K562 (cell line): ENCODE measurements around the gene RAB31. TPM values are rescaled to one million over a fixed set of nuclear protein-coding genes. Genes with fewer than 3 reads are reported as not detected.

Source experiments
- ATAC-seq: fragments of 200-7000 bp; cut with Tn5 transposase; 3 replicates; pipeline ENCODE4 v1.9.1; 2020; ENCODE audit warnings: moderate library complexity
- BruUV-seq: library from RNA; stranded (reverse); fragments of 400-500 nt; replicated peaks from 2 replicates; lab custom pipeline; 2021; lab: Mats Ljungman, UMichigan
- CTCF ChIA-PET: fragments of 300-600 bp; formaldehyde crosslinking; extraction: SDS; loops from one replicate; lab custom pipeline; 2021; ENCODE audit warnings: low intra/inter-chr PET ratio; lab: Yijun Ruan, JAX
- POLR2A ChIA-PET: fragments of 300-600, 350-650 bp; sonication (Branson Sonifier 250); formaldehyde crosslinking; extraction: SDS; loops from one replicate; lab custom pipeline; 2021; ENCODE audit warnings: antibody characterized with exemption, inconsistent platforms; lab: Yijun Ruan, JAX
- DNase-seq, 4 experiments: peaks; one replicate each; pipeline versions ENCODE4 v3.0.0 to v3.0.0-alpha.2; 2011 to 2018; ENCODE audit warnings: low spot score in 3 of 4, mixed read lengths in 3 of 4; ENCODE audit errors: extremely low read depth in 1 of 4
- FAIRE-seq: peaks from 2 replicates; lab custom pipeline; 2011; peaks lifted over from hg19 to GRCh38; lab: Jason Lieb, UNC
- H2AFZ ChIP-seq: 2 replicates; pipeline ENCODE4 v1.6.0; 2011; ENCODE audit warnings: low read depth, low read length, control low read depth, inconsistent platforms
- H3K27ac ChIP-seq: fragments of 200-600 bp; 3 replicates; pipeline ENCODE4 v1.8.0; 2011; ENCODE audit warnings: low read depth, mild to moderate bottlenecking, control low read depth, inconsistent platforms, low read length, moderate library complexity, mixed read lengths; ENCODE audit errors: extremely low read depth
- H3K27me3 ChIP-seq, 2 experiments: fragments of 300-600 bp in 1 of 2; 2 replicates in 1 of 2; 3 replicates in 1 of 2; pipeline versions ENCODE4 v1.6.0 to v1.8.0; 2011; ENCODE audit warnings: inconsistent platforms in 2 of 2, low read length in 2 of 2, mild to moderate bottlenecking in 1 of 2, mixed read lengths in 1 of 2, moderate library complexity in 1 of 2; ENCODE audit not compliant: control insufficient read depth in 2 of 2, insufficient read depth in 2 of 2
- H3K36me3 ChIP-seq: fragments of 300-600 bp; 3 replicates; pipeline ENCODE4 v1.8.0; 2011; ENCODE audit warnings: mild to moderate bottlenecking, low read length, inconsistent platforms; ENCODE audit not compliant: control insufficient read depth, insufficient read depth
- H3K4me1 ChIP-seq, 2 experiments: fragments of 200-600 bp in 1 of 2; replicated peaks in 1 of 2; 2 replicates in 1 of 2; 3 replicates in 1 of 2; pipeline versions ENCODE4 v1.5.1 to v1.8.0; 2011; ENCODE audit warnings: inconsistent platforms in 2 of 2, low read length in 2 of 2, mild to moderate bottlenecking in 1 of 2, mixed read lengths in 1 of 2, moderate library complexity in 1 of 2; ENCODE audit not compliant: control insufficient read depth in 2 of 2, insufficient read depth in 2 of 2
- H3K4me2 ChIP-seq: 2 replicates; pipeline ENCODE4 v1.6.1; 2011; ENCODE audit warnings: low read length, control low read depth, inconsistent platforms, mixed read lengths; ENCODE audit not compliant: insufficient read depth
- H3K4me3 ChIP-seq: fragments of 200-600 bp; sonication (generic), shearing (Covaris generic); 2 replicates; pipeline ENCODE4 v1.5.1; 2016; ENCODE audit warnings: control low read depth, inconsistent platforms
- H3K79me2 ChIP-seq: fragments of 200-600 bp; 3 replicates; pipeline ENCODE4 v1.8.0; 2011; ENCODE audit warnings: low read length, inconsistent platforms; ENCODE audit not compliant: control insufficient read depth, insufficient read depth
- H3K9ac ChIP-seq, 2 experiments: 2 replicates each; pipeline versions ENCODE4 v1.6.0 to v1.6.1; 2011; ENCODE audit warnings: low read depth in 2 of 2, low read length in 2 of 2, control low read depth in 1 of 2, inconsistent platforms in 1 of 2, mild to moderate bottlenecking in 1 of 2, mixed read lengths in 1 of 2; ENCODE audit not compliant: insufficient read depth in 1 of 2
- H3K9me1 ChIP-seq: one replicate; pipeline ENCODE4 v1.6.0; 2011; ENCODE audit warnings: inconsistent platforms, mild to moderate bottlenecking, low read length, moderate library complexity; ENCODE audit not compliant: control insufficient read depth, insufficient read depth
- H3K9me3 ChIP-seq: replicated peaks from 2 replicates; pipeline ENCODE4 v1.5.1; 2011; ENCODE audit warnings: low read depth, low read length, inconsistent platforms; ENCODE audit not compliant: control insufficient read depth, insufficient read depth
- H4K20me1 ChIP-seq: replicated peaks from 2 replicates; pipeline ENCODE4 v1.6.1; 2011; ENCODE audit warnings: low read length, inconsistent platforms, mixed read lengths; ENCODE audit not compliant: control insufficient read depth, insufficient read depth
- ARID1B ChIP-seq: fragments of 450-650 bp; IDR thresholded peaks from 2 replicates; pipeline ENCODE4 v1.6.1; 2016; ENCODE audit warnings: antibody characterized with exemption, mild to moderate bottlenecking, inconsistent platforms
- ASH1L ChIP-seq: fragments of 450-650 bp; IDR thresholded peaks from 2 replicates; pipeline ENCODE4 v1.6.1; 2018; ENCODE audit warnings: borderline replicate concordance, mild to moderate bottlenecking, low read depth; ENCODE audit not compliant: partially characterized antibody
- BRF1 ChIP-seq: IDR thresholded peaks from 3 replicates; pipeline ENCODE4 v1.6.1; 2011; ENCODE audit warnings: borderline replicate concordance, mild to moderate bottlenecking; ENCODE audit not compliant: insufficient read length; ENCODE audit errors: extremely low read depth
- CHAMP1 ChIP-seq: fragments of 450-650 bp; IDR thresholded peaks from 2 replicates; pipeline ENCODE4 v1.6.1; 2016; ENCODE audit warnings: mild to moderate bottlenecking
- EGR1 ChIP-seq: fragments of 450-650 bp; conservative IDR thresholded peaks from 2 replicates; pipeline ENCODE4 v1.6.1; 2017; ENCODE audit warnings: mild to moderate bottlenecking
- ELF4 ChIP-seq: fragments of 450-650 bp; formaldehyde crosslinking; IDR thresholded peaks from 2 replicates; pipeline ENCODE4 v1.4.0; 2022; ENCODE audit warnings: missing genetic modification characterization
- HDAC2 ChIP-seq: fragments of 450-650 bp; IDR thresholded peaks from 2 replicates; pipeline ENCODE4 v1.6.1; 2016; ENCODE audit warnings: mild to moderate bottlenecking
- MCM2 ChIP-seq: fragments of 450-650 bp; IDR thresholded peaks from 2 replicates; pipeline ENCODE4 v1.6.1; 2017; ENCODE audit warnings: low read depth, mild to moderate bottlenecking
- MCM3 ChIP-seq: fragments of 450-650 bp; IDR thresholded peaks from 2 replicates; pipeline ENCODE4 v1.6.1; 2016
- NR3C1 ChIP-seq: sonication (generic); formaldehyde crosslinking; IDR thresholded peaks from 2 replicates; pipeline ENCODE4 v1.8.1; 2022; ENCODE audit warnings: missing genetic modification reagents
- PATZ1 ChIP-seq: fragments of 250-450 bp; sonication (Bioruptor Pico); IDR thresholded peaks from 2 replicates; pipeline ENCODE4 v1.5.0; 2020; ENCODE audit warnings: mild to moderate bottlenecking, borderline replicate concordance
- RBBP5 ChIP-seq: fragments of 200-600 bp; sonication (generic); IDR thresholded peaks from 2 replicates; pipeline ENCODE4 v1.6.1; 2012; ENCODE audit warnings: borderline replicate concordance, mild to moderate bottlenecking, low read length, control low read depth, inconsistent platforms; ENCODE audit not compliant: insufficient read depth, poor library complexity, severe bottlenecking
- RBM34 ChIP-seq: fragments of 200-400 bp; formaldehyde crosslinking; IDR thresholded peaks from 2 replicates; pipeline ENCODE4 v1.6.1; 2018; ENCODE audit warnings: low read length, borderline replicate concordance; ENCODE audit not compliant: insufficient read depth
- SAP30 ChIP-seq: fragments of 200-600 bp; sonication (generic); IDR thresholded peaks from 2 replicates; pipeline ENCODE4 v1.6.1; 2012; ENCODE audit warnings: borderline replicate concordance, low read depth, mild to moderate bottlenecking, moderate library complexity, low read length, control low read depth, inconsistent platforms; ENCODE audit not compliant: insufficient read depth, poor library complexity, severe bottlenecking
- SLC30A9 ChIP-seq: fragments of 250-450 bp; sonication (Bioruptor Pico); IDR thresholded peaks from 2 replicates; pipeline ENCODE4 v1.8.0; 2022; ENCODE audit warnings: mild to moderate bottlenecking, moderate library complexity
- SMARCA4 ChIP-seq: fragments of 450-650 bp; IDR thresholded peaks from 2 replicates; pipeline ENCODE4 v1.6.1; 2016
- ZNF316 ChIP-seq: fragments of 450-650 bp; IDR thresholded peaks from 2 replicates; pipeline ENCODE4 v1.6.1; 2016
- ZNF41 ChIP-seq: fragments of 250-450 bp; sonication (Bioruptor Pico); conservative IDR thresholded peaks from 2 replicates; pipeline ENCODE4 v1.4.0; 2020; ENCODE audit warnings: mild to moderate bottlenecking
- WGBS: fragments of 100-300 bp; shearing (Covaris generic); methylation state at CpG from one replicate; pipeline ENCODE4 v1.1.6; 2016; ENCODE audit warnings: low coverage, mixed read lengths; ENCODE audit not compliant: insufficient coverage; ENCODE audit errors: missing lambda C conversion rate; 5-methylcytosine and 5-hydroxymethylcytosine counted together
- in situ Hi-C: fragments of 300-500 bp; cut with MboI; formaldehyde crosslinking; loops from 4 replicates; pipeline ENCODE4 v1.15.0; 2018; ENCODE audit warnings: inconsistent platforms, mixed read lengths
- intact Hi-C: fragments of 100-400 bp; cut with micrococcal nuclease; formaldehyde crosslinking; loops from 2 replicates; pipeline ENCODE4 v1.14.2; 2022
- polyA plus RNA-seq, 8 experiments: library from polyadenylated mRNA; depleted of rRNA in 4 of 8; stranded (reverse) in 5 of 8; unstranded in 3 of 8; fragments of >200 nt; fragmentation: Nextera tagmentation in 2 of 8; fragmentation: Illumina TruSeq in 1 of 8; extraction: Ambion mirVana in 2 of 8; extraction: Trizol in 1 of 8; gene quantifications; 2 replicates each; pipeline versions ENCODE4 v1.2.1 to v1.2.3, GENCODE V29; 2011 to 2014; ENCODE audit warnings: inconsistent platforms in 1 of 8, missing spikeins in 1 of 8
- total RNA-seq, 7 experiments: library from RNA; depleted of rRNA in 6 of 7; stranded (reverse); fragments of >200 nt in 6 of 7; fragmentation: Illumina TruSeq in 2 of 7; extraction: Trizol in 2 of 7; gene quantifications; 2 replicates each; pipeline versions ENCODE4 v1.2.1 to v1.2.3, GENCODE V29; 2011 to 2021; ENCODE audit warnings: low replicate concordance in 1 of 7

RAB31 gene
- total and polyA plus RNA-seq, 9 of the 15 experiments (the other 6 are each of a cell fraction or from before 2014, with no cell fraction given): 20.7 to 70.4 (median 41.3) TPM

GRCh38 chr18:9876867-9877654 lies 169.0 kb downstream of the RAB31 start:
- peak; percentile 85 for ATAC-seq
- Histone ChIP-seq H3K4me1 (peaks cover 23 to 57% of the 10 kb centered on the region in 2 experiments), H3K27me3 (no peaks in the 10 kb centered on the region), H3K9me1 (no peaks in the 10 kb centered on the region), H3K4me2 (peak overlapping the region; percentile 73), H2AFZ (peak overlapping the region; percentile 6), H3K27ac (peak overlapping the region; percentile 97), H3K79me2 (peaks cover 10% of the 10 kb centered on the region; the same call in 2 of the 3 replicates), H3K4me3 (peak overlapping the region; percentile 7; the same call in 1 of the 2 replicates), H4K20me1 (no peaks in the 10 kb centered on the region), H3K9me3 (no peaks in the 10 kb centered on the region), H3K36me3 (no peaks in the 10 kb centered on the region), H3K9ac (peak overlapping the region; percentile 3 to 87; a peak in 3 of 4 replicates)
- in situ Hi-C loops (no loop called here), intact Hi-C loops (loop anchor here (1.0 to 10.0 kb wide), 5 partner anchors 38 to 192 kb away; no protein-coding TSS in a partner anchor)
- FAIRE-seq: peak; percentile 96
- POLR2A ChIA-PET: interaction anchor here (0.6 to 2.5 kb wide), 29 partner anchors 9 to 193 kb away, joined by 3 to 32 read pairs (median 4); partner anchors contain the start of genes RAB31, TXNDC2 and VAPA
- CTCF ChIA-PET: interaction anchor here (0.9 kb wide), 1 partner anchor 168 kb away, joined by 4 read pairs; no protein-coding TSS in a partner anchor
- 0% methylated on average over 9 of the region's 9 CpGs for WGBS
- TSS peak; percentile 98 for BruUV-seq
- peak; percentile 80 to 98 (median 88) for DNase-seq
- TF ChIP-seq EGR1: no peak
- TF ChIP-seq RBBP5: peak; percentile 91
- no peak for TF ChIP-seq ARID1B
- TF ChIP-seq SLC30A9: no peak
- no peak for TF ChIP-seq MCM2
- TF ChIP-seq BRF1: no peak
- TF ChIP-seq SAP30: no peak
- TF ChIP-seq PATZ1 (CRISPR knock-in tag): peak; percentile 67; the same call in 1 of the 2 replicates
- TF ChIP-seq SMARCA4: no peak
- TF ChIP-seq ELF4: no peak
- no peak for TF ChIP-seq ZNF41 (CRISPR knock-in tag)
- no peak for TF ChIP-seq ASH1L
- no peak for TF ChIP-seq MCM3
- peak; percentile 98 for TF ChIP-seq HDAC2
- TF ChIP-seq CHAMP1: no peak
- TF ChIP-seq ZNF316: peak; percentile 93
- TF ChIP-seq RBM34: no peak
- TF ChIP-seq NR3C1 (CRISPR knock-in tag): no peak
